Gastroesophageal sphincter (tissue), 3 donors: Measurements from ENCODE around the gene PCP2.

Source experiments
- CTCF ChIP-seq, 4 experiments: fragments of 200-600 bp in 2 of 4; fragments of 450-650 bp in 2 of 4; sonication (generic) in 1 of 4; IDR thresholded peaks; one replicate each; pipeline ENCODE4 v1.5.1; 2017 to 2019; ENCODE audit warnings: antibody characterized with exemption in 4 of 4, mild to moderate bottlenecking in 2 of 4, moderate library complexity in 2 of 4
- POLR2AphosphoS5 ChIP-seq: sonication (generic); formaldehyde crosslinking; IDR thresholded peaks from one replicate; pipeline ENCODE4 v1.6.1; 2017; ENCODE audit warnings: antibody characterized with exemption

DNA sequence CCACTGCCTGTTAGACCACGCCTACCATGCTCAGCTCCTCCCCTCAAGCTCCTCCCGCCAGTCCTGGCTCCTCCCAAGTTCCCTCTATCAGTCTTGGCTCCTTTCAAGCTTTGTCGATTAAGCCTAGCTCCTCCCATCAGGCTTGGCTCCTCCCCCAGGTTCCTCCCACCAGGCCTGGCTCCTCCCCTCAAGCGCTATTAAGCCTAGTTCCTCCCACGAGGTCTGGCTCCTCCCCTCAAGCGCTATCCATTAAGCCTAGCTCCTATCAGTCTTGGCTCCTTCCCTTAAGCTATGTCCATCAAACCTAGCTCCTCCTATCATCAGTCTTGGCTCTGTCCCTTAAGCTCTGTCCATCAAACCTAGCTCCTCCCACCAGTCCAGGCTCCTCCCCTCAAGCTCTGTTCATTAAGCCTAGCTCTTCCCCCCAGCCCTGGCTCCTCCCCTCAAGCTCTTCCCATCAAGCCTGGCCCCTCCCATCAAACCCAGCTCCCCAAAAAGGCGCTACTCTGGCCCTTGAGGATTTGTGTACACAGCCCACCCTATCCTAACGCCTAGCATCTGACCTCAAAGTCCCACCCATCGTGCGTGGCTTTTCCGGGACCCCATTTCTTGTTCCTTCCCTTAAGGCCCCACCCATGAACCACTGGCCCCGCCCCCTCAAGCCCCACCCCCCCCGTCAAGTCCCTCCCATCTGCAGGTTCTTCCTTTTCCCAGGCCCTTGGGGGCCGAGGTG lies 27.9 kb downstream of the PCP2 start:
- TF ChIP-seq POLR2AphosphoS5: no peak
- TF ChIP-seq CTCF (IDR thresholded peaks at IDR 0.05): no peak
